Fibroblast of lung (primary cell): ENCODE data around the gene TCF7L1.

Source experiments
- EZH2 ChIP-seq: IDR thresholded peaks from 2 replicates; pipeline ENCODE4 v1.5.1; 2012; ENCODE audit warnings: low read length, control low read depth, mild to moderate bottlenecking; ENCODE audit errors: missing control alignments
- TF ChIP-seq, protein P1 (sequence below), 2 donors: IDR thresholded peaks in 1 of 2; conservative IDR thresholded peaks in 1 of 2; 1 replicate in 1 of 2; 2 replicates in 1 of 2; pipeline ENCODE4 v1.5.1; 2011 to 2012; ENCODE audit warnings: low read length in 2 of 2, control low read depth in 1 of 2, inconsistent platforms in 1 of 2, low read depth in 1 of 2, mild to moderate bottlenecking in 1 of 2

DNA sequence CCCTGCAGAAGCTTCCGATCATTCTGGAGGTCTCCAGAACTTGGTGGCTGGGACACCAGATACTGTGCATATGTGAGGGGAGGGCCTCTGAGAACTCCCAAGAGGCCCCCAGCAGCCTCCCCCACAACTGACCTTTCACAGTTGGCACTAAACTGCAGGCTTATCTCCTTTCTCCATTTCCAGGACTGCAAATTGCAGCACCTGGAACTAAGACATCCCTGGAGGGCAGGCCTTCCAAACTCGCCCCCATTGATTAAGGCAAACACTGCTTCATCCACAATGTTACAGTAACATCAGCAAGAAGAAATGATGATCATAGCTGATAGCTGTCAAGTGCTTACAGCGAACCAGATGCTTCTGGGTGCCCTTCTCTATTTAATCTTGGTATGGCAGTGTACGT, 126.7 kb downstream of the TCF7L1 start:
- TF ChIP-seq, protein P1, sequence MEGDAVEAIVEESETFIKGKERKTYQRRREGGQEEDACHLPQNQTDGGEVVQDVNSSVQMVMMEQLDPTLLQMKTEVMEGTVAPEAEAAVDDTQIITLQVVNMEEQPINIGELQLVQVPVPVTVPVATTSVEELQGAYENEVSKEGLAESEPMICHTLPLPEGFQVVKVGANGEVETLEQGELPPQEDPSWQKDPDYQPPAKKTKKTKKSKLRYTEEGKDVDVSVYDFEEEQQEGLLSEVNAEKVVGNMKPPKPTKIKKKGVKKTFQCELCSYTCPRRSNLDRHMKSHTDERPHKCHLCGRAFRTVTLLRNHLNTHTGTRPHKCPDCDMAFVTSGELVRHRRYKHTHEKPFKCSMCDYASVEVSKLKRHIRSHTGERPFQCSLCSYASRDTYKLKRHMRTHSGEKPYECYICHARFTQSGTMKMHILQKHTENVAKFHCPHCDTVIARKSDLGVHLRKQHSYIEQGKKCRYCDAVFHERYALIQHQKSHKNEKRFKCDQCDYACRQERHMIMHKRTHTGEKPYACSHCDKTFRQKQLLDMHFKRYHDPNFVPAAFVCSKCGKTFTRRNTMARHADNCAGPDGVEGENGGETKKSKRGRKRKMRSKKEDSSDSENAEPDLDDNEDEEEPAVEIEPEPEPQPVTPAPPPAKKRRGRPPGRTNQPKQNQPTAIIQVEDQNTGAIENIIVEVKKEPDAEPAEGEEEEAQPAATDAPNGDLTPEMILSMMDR (conservative IDR thresholded peaks at IDR 0.05 in 1 of 2, IDR thresholded peaks at IDR 0.05 in 1 of 2; ENCODE audit: low read depth in 1 of 2, low read length in 2 of 2): no peak
- no peak for TF ChIP-seq EZH2
